GM12892 (cell line): ENCODE data around the gene BLVRA. TPM values are rescaled to one million over a fixed set of nuclear protein-coding genes. Genes with fewer than 3 reads are reported as not detected.
A peak's percentile ranks its signal among the peaks of the same experiment; 100 is the strongest.
"Not testable (repeated sequence)": the region's sequence is repeated elsewhere in the genome, so short reads cannot be mapped to it uniquely, and the experiment has no call there.

ENCODE experiments used
- DNase-seq: peaks from one replicate; pipeline ENCODE4 v3.0.0; 2011; ENCODE audit not compliant: insufficient read length
- FAIRE-seq: peaks from 2 replicates; lab custom pipeline; 2011; peaks lifted over from hg19 to GRCh38; lab: Jason Lieb, UNC
- POLR2A ChIP-seq: IDR thresholded peaks from 2 replicates; pipeline ENCODE4 v1.6.1; 2011; ENCODE audit warnings: low read depth, low read length, control low read depth
- POLR2AphosphoS5 ChIP-seq: IDR thresholded peaks from 2 replicates; pipeline ENCODE4 v1.6.1; 2011; ENCODE audit warnings: low read depth, low read length, control low read depth
- TAF1 ChIP-seq: IDR thresholded peaks from 2 replicates; pipeline ENCODE4 v1.6.1; 2011; ENCODE audit warnings: low read depth, mild to moderate bottlenecking, control low read depth, low read length, borderline replicate concordance
- polyA plus RNA-seq: library from polyadenylated mRNA; unstranded; fragments of >200 nt; gene quantifications from one replicate; pipeline ENCODE4 v1.2.1, GENCODE V29; 2012; ENCODE audit warnings: missing spikeins, inconsistent platforms; ENCODE audit not compliant: missing spikeins

Gene BLVRA
- 82.6 TPM for polyA plus RNA-seq

GRCh38 chr7:43758029-43758821 lies at the start of gene BLVRA:
BLVRA (plus strand) TSS chr7:43758680; CDS start chr7:43771159, 12,479 bp downstream.
- TF ChIP-seq POLR2A (peak; percentile 54; the same call in 1 of the 2 replicates), POLR2AphosphoS5 (no peak), TAF1 (no peak)
- FAIRE-seq: peak; percentile 82
- DNase-seq: peak; percentile 80

GRCh38 chr7:43711503-43711902 lies 47.0 kb upstream of the BLVRA start:
- no peak for DNase-seq
- peak; percentile 76 for FAIRE-seq
- TF ChIP-seq POLR2AphosphoS5: no peak

DNA sequence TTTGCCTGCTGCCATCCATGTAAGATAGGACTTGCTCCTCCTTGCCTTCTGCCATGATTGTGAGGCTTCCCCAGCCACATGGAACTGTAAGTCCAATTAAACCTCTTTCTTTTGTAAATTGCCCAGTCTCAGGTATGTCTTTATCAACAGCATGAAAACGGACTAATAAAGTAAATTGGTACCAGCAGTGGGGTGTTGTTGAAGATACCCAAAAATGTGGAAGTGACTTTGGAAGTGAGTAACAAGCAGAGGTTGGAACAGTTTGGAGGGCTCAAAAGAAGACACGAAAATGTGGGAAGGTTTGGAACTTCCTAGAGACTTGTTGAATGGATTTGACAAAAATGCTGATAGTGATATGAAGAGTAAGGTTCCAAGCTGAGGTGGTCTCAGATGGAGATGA lies 42.5 kb upstream of the BLVRA start:
- not testable (repeated sequence) for DNase-seq, FAIRE-seq

- TF ChIP-seq TAF1 (no peak), POLR2A (no peak), POLR2AphosphoS5 (no peak)
- FAIRE-seq: no peak
- DNase-seq: no peak
Measured at GRCh38 chr7:43716598-43716997, 41.9 kb upstream of the BLVRA start.

- no peak for DNase-seq
- FAIRE-seq: no peak
- TF ChIP-seq POLR2AphosphoS5 (no peak), POLR2A (no peak), TAF1 (no peak)
Measured at GRCh38 chr7:43721193-43721806, 37.2 kb upstream of the BLVRA start.

- FAIRE-seq (no peak), DNase-seq (no peak)
- TF ChIP-seq TAF1 (no peak), POLR2AphosphoS5 (no peak), POLR2A (no peak)
Measured at GRCh38 chr7:43723007-43723341, 35.5 kb upstream of the BLVRA start.

DNA sequence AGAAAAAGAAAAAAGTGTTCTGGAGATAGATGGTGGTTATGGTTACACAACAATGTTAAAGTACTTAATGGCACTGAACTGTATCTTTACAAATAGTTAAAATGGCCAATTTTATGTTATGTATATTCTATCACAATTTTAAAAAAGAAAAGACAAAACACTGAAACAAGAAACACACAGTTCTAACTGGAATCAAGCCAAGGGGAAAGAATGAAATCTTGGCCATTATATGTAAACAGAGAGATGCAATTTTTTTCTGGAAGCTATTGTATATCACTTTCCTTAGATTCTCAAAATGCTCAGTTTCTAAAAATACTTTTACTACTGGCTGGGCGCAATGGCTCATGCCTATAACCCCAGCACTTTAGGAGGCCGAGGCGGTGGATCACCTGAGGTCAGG lies 33.2 kb upstream of the BLVRA start:
- TF ChIP-seq TAF1 (no peak), POLR2A (no peak), POLR2AphosphoS5 (no peak)

DNA sequence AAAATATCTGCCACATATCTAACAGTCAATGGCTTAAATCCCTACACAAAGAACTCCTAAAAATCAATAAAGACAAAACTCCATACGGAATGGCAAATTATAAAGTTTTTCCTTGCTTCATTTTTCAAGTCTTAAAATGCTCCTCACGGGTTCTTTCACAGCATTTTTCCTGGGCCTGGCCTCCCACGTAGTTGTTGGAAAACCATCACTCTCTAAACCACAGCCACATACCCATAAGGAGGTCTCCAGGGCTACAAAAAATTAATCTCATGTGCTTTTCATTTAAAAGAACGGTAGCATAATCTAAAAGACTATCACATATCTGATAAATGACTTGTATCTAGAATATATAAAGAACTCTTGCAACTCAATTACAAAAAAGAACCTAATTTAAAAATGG lies 32.0 kb upstream of the BLVRA start:
- TF ChIP-seq POLR2AphosphoS5: no peak
- TF ChIP-seq TAF1: no peak
- TF ChIP-seq POLR2A: no peak
- DNase-seq: no peak
- FAIRE-seq: no peak

More for the DNA sequence above, 33.2 kb upstream of the BLVRA start:
- no peak for DNase-seq
- no peak for FAIRE-seq

DNA sequence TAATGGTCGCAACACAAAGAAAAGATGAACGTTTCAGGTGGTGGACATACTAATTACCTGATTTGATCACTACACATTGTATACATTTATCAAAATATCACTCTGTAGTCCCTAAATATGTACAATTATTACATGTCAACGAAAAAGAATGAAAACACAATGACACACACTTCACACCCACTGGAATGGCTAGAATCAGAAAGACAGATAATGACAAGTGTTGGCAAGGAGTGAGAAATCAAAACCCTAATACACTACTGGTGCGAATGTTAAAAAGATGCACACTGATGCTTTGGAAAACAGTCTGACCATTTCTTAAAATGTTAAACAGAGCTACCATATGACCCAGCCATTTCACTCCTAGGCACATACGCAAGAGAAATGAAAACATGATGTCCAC lies 31.5 kb upstream of the BLVRA start:
- DNase-seq (no peak), FAIRE-seq (peak; percentile 78)
- TF ChIP-seq TAF1 (no peak), POLR2AphosphoS5 (no peak)

DNA sequence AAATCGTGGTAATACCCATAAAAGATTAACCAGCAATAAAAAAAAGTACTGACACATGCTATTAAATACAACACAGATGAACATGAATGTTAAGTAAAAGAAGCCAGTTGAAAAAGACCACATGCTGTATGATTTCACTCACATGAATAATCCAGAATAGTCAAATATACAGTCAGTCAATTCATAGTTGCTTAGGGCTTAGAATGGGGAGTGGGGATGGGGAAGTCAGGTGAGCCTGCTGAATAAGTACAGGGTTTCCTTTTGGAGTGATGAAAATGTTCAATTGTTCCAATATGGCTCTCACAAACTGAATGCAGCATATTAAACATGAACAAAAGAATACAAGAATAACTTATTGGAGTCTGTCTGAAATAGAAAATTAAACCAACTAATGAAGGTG lies 31.0 kb upstream of the BLVRA start:
- TF ChIP-seq POLR2A: no peak
- no peak for TF ChIP-seq TAF1
- no peak for TF ChIP-seq POLR2AphosphoS5
- DNase-seq (no peak), FAIRE-seq (no peak)

GRCh38 chr7:43729214-43729923 lies 29.1 kb upstream of the BLVRA start, which contains the start of gene COA1:
COA1 (minus strand) TSS chr7:43729523; CDS start chr7:43648614, 80,909 bp downstream.
- peak; percentile 98 for FAIRE-seq
- peak; percentile 92 for TF ChIP-seq POLR2AphosphoS5
- TF ChIP-seq POLR2A: peak; percentile 86
- TF ChIP-seq TAF1: peak; percentile 95
- peak; percentile 56 for DNase-seq

GRCh38 chr7:43729924-43730248 lies 28.6 kb upstream of the BLVRA start:
- no peak for DNase-seq
- no peak for TF ChIP-seq POLR2AphosphoS5
- TF ChIP-seq TAF1: no peak
- TF ChIP-seq POLR2A: no peak
- FAIRE-seq: no peak

GRCh38 chr7:43731494-43731893 lies 27.0 kb upstream of the BLVRA start:
- FAIRE-seq, DNase-seq: not testable (repeated sequence)

- DNase-seq, FAIRE-seq: not testable (repeated sequence)
Measured at GRCh38 chr7:43734575-43735332, 23.7 kb upstream of the BLVRA start.
